GM23338 (cell line): Measurements from ENCODE around the gene C6orf47. TPM values are rescaled to one million over a fixed set of nuclear protein-coding genes. Genes with fewer than 3 reads are reported as not detected.

Experiments
- ATAC-seq: fragments of 200-7000 bp; cut with Tn5 transposase; 3 replicates; pipeline ENCODE4 v1.9.1; 2020
- DNase-seq: peaks from one replicate; pipeline ENCODE4 v3.0.0-alpha.2; 2015; ENCODE audit warnings: low spot score
- H2AFZ ChIP-seq: fragments of 200-600 bp; sonication (generic); 2 replicates; pipeline ENCODE4 v1.8.0; 2016; ENCODE audit warnings: antibody characterized with exemption, mild to moderate bottlenecking, moderate library complexity
- H3F3A ChIP-seq: fragments of 200-600 bp; sonication (generic); replicated peaks from 2 replicates; pipeline ENCODE4 v1.8.0; 2017; ENCODE audit warnings: antibody characterized with exemption, mixed run types, low read depth
- H3K27ac ChIP-seq: fragments of 200-600 bp; sonication (generic); 2 replicates; pipeline ENCODE4 v1.6.1; 2016; ENCODE audit warnings: low read depth
- H3K27me3 ChIP-seq: fragments of 200-600 bp; sonication (generic); 2 replicates; pipeline ENCODE4 v1.8.0; 2016; ENCODE audit warnings: mild to moderate bottlenecking, mixed run types, moderate library complexity; ENCODE audit not compliant: insufficient read depth
- H3K36me3 ChIP-seq: fragments of 200-600 bp; sonication (generic); 2 replicates; pipeline ENCODE4 v1.8.0; 2016; ENCODE audit warnings: mild to moderate bottlenecking; ENCODE audit not compliant: insufficient read depth
- H3K4me1 ChIP-seq: fragments of 200-600 bp; sonication (generic); 2 replicates; pipeline ENCODE4 v1.8.0; 2016; ENCODE audit warnings: mild to moderate bottlenecking, moderate library complexity; ENCODE audit not compliant: insufficient read depth
- H3K4me2 ChIP-seq: fragments of 200-600 bp; sonication (generic); 2 replicates; pipeline ENCODE4 v1.7.1; 2017; ENCODE audit warnings: mixed run types
- H3K4me3 ChIP-seq: fragments of 200-600 bp; sonication (generic); 2 replicates; pipeline ENCODE4 v1.6.1; 2016; ENCODE audit warnings: mixed run types
- H3K79me2 ChIP-seq: fragments of 200-600 bp; sonication (generic); replicated peaks from 2 replicates; pipeline ENCODE4 v1.8.0; 2017; ENCODE audit warnings: mild to moderate bottlenecking; ENCODE audit not compliant: insufficient read depth
- H3K9me2 ChIP-seq: fragments of 200-600 bp; sonication (generic); 2 replicates; pipeline ENCODE4 v1.8.0; 2017; ENCODE audit not compliant: insufficient read depth
- H4K20me1 ChIP-seq: fragments of 200-600 bp; sonication (generic); replicated peaks from 2 replicates; pipeline ENCODE4 v1.8.0; 2017; ENCODE audit warnings: mild to moderate bottlenecking; ENCODE audit not compliant: insufficient read depth
- H3K27ac Mint-ChIP-seq: 2 replicates; pipeline ENCODE4 v1.8.0; 2020; ENCODE audit warnings: inconsistent platforms, mild to moderate bottlenecking, moderate library complexity, mixed read lengths
- H3K27me3 Mint-ChIP-seq: 3 replicates; pipeline ENCODE4 v1.8.0; 2022; ENCODE audit warnings: low read depth, mild to moderate bottlenecking, moderate library complexity, mixed read lengths, inconsistent platforms; ENCODE audit not compliant: insufficient read depth, poor library complexity
- H3K36me3 Mint-ChIP-seq: 3 replicates; pipeline ENCODE4 v1.8.0; 2021; ENCODE audit warnings: low read depth, mild to moderate bottlenecking, inconsistent platforms, moderate library complexity, mixed read lengths
- H3K4me1 Mint-ChIP-seq: 3 replicates; pipeline ENCODE4 v1.8.0; 2020; ENCODE audit warnings: mild to moderate bottlenecking, inconsistent platforms, mixed read lengths
- H3K4me3 Mint-ChIP-seq: 3 replicates; pipeline ENCODE4 v1.8.0; 2021; ENCODE audit warnings: moderate library complexity, mild to moderate bottlenecking, inconsistent platforms, mixed read lengths
- H3K9me3 Mint-ChIP-seq: 3 replicates; pipeline ENCODE4 v1.8.0; 2020; ENCODE audit warnings: moderate library complexity, mild to moderate bottlenecking, inconsistent platforms, mixed read lengths
- CREB1 ChIP-seq: fragments of 250-450 bp; sonication (Bioruptor Pico); IDR thresholded peaks from 2 replicates; pipeline ENCODE4 v1.5.0; 2020; ENCODE audit warnings: low read depth, mild to moderate bottlenecking, moderate library complexity
- EZH2 ChIP-seq: fragments of 200-600 bp; sonication (generic); IDR thresholded peaks from one replicate; pipeline ENCODE4 v1.8.0; 2017; ENCODE audit warnings: antibody characterized with exemption, mild to moderate bottlenecking, low read depth; ENCODE audit not compliant: unreplicated experiment
- EZH2phosphoT487 ChIP-seq: fragments of 200-600 bp; sonication (generic); IDR thresholded peaks from one replicate; pipeline ENCODE4 v1.8.1; 2018; ENCODE audit warnings: antibody characterized with exemption; ENCODE audit not compliant: unreplicated experiment
- JUNB ChIP-seq: IDR thresholded peaks from one replicate; pipeline ENCODE4 v1.6.1; 2016; ENCODE audit warnings: antibody characterized with exemption; ENCODE audit not compliant: unreplicated experiment
- NANOG ChIP-seq: IDR thresholded peaks from 2 replicates; pipeline ENCODE4 v1.6.1; 2016; ENCODE audit warnings: antibody characterized with exemption, borderline replicate concordance
- POLR2AphosphoS5 ChIP-seq: IDR thresholded peaks from 2 replicates; pipeline ENCODE4 v1.6.1; 2016; ENCODE audit warnings: antibody characterized with exemption, low read depth
- STAT1 ChIP-seq: IDR thresholded peaks from one replicate; pipeline ENCODE4 v1.6.1; 2016; ENCODE audit warnings: antibody characterized with exemption; ENCODE audit not compliant: unreplicated experiment
- ZNF114 ChIP-seq: fragments of 250-450 bp; sonication (Bioruptor Pico); IDR thresholded peaks from 2 replicates; pipeline ENCODE4 v1.5.0; 2020; ENCODE audit warnings: mild to moderate bottlenecking, moderate library complexity
- ZNF331 ChIP-seq: fragments of 250-450 bp; sonication (Bioruptor Pico); IDR thresholded peaks from 2 replicates; pipeline ENCODE4 v1.5.0; 2020; ENCODE audit warnings: low read depth, mild to moderate bottlenecking, moderate library complexity
- polyA plus RNA-seq: library from polyadenylated mRNA; unstranded; fragments of >200 nt; fragmentation: Nextera tagmentation; extraction: Ambion mirVana; gene quantifications from 2 replicates; pipeline ENCODE4 v1.2.1, GENCODE V29; 2016
- total RNA-seq: library from RNA; depleted of rRNA; stranded (reverse); fragments of >200 nt; shearing (Covaris generic); gene quantifications from 2 replicates; pipeline ENCODE4 v1.2.3, GENCODE V29; 2014
- TF ChIP-seq, protein P1 (sequence below): IDR thresholded peaks from one replicate; pipeline ENCODE4 v1.6.1; 2018; ENCODE audit warnings: antibody characterized with exemption; ENCODE audit not compliant: unreplicated experiment
- TF ChIP-seq, protein P2 (sequence below): IDR thresholded peaks from 2 replicates; pipeline ENCODE4 v1.6.1; 2016; ENCODE audit warnings: antibody characterized with exemption
- TF ChIP-seq, protein P3 (sequence below), 2 experiments: fragments of 200-600 bp in 1 of 2; sonication (generic) in 1 of 2; conservative IDR thresholded peaks; 2 replicates each; pipeline versions ENCODE4 v1.5.1 to v1.6.1; 2016 to 2017; ENCODE audit warnings: antibody characterized with exemption in 2 of 2, low read depth in 2 of 2, mild to moderate bottlenecking in 2 of 2, moderate library complexity in 1 of 2

C6orf47 gene
- total and polyA plus RNA-seq, 2 experiments from 2014 or later = 9.4 to 12.8 TPM

DNA sequence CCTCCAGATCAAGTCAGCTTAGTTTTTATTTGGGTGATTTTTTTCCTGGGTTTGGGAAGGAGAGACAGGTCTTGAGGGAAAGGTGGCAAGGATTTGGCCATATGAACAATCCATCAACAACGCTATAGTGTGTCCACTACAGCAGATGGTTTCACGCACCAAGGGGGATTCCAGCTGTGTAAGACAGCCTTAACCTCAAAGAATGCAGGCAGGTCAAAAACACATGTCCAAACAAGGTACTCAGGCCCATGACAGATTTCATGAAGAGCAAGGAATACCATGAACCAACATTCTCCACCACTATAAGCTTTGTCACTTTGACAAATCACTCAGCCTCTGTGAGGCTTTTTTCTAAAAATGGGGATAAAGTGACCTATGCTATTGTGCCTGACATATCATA lies 43.6 kb downstream of the C6orf47 start (continued):
- TF ChIP-seq, protein P1, sequence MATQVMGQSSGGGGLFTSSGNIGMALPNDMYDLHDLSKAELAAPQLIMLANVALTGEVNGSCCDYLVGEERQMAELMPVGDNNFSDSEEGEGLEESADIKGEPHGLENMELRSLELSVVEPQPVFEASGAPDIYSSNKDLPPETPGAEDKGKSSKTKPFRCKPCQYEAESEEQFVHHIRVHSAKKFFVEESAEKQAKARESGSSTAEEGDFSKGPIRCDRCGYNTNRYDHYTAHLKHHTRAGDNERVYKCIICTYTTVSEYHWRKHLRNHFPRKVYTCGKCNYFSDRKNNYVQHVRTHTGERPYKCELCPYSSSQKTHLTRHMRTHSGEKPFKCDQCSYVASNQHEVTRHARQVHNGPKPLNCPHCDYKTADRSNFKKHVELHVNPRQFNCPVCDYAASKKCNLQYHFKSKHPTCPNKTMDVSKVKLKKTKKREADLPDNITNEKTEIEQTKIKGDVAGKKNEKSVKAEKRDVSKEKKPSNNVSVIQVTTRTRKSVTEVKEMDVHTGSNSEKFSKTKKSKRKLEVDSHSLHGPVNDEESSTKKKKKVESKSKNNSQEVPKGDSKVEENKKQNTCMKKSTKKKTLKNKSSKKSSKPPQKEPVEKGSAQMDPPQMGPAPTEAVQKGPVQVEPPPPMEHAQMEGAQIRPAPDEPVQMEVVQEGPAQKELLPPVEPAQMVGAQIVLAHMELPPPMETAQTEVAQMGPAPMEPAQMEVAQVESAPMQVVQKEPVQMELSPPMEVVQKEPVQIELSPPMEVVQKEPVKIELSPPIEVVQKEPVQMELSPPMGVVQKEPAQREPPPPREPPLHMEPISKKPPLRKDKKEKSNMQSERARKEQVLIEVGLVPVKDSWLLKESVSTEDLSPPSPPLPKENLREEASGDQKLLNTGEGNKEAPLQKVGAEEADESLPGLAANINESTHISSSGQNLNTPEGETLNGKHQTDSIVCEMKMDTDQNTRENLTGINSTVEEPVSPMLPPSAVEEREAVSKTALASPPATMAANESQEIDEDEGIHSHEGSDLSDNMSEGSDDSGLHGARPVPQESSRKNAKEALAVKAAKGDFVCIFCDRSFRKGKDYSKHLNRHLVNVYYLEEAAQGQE = no peak
- TF ChIP-seq ZNF114 (CRISPR knock-in tag) = no peak
- TF ChIP-seq, protein P2, sequence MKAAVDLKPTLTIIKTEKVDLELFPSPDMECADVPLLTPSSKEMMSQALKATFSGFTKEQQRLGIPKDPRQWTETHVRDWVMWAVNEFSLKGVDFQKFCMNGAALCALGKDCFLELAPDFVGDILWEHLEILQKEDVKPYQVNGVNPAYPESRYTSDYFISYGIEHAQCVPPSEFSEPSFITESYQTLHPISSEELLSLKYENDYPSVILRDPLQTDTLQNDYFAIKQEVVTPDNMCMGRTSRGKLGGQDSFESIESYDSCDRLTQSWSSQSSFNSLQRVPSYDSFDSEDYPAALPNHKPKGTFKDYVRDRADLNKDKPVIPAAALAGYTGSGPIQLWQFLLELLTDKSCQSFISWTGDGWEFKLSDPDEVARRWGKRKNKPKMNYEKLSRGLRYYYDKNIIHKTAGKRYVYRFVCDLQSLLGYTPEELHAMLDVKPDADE = no peak
- TF ChIP-seq JUNB = no peak
- TF ChIP-seq, protein P3, sequence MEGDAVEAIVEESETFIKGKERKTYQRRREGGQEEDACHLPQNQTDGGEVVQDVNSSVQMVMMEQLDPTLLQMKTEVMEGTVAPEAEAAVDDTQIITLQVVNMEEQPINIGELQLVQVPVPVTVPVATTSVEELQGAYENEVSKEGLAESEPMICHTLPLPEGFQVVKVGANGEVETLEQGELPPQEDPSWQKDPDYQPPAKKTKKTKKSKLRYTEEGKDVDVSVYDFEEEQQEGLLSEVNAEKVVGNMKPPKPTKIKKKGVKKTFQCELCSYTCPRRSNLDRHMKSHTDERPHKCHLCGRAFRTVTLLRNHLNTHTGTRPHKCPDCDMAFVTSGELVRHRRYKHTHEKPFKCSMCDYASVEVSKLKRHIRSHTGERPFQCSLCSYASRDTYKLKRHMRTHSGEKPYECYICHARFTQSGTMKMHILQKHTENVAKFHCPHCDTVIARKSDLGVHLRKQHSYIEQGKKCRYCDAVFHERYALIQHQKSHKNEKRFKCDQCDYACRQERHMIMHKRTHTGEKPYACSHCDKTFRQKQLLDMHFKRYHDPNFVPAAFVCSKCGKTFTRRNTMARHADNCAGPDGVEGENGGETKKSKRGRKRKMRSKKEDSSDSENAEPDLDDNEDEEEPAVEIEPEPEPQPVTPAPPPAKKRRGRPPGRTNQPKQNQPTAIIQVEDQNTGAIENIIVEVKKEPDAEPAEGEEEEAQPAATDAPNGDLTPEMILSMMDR (conservative IDR thresholded peaks at IDR 0.05; ENCODE audit: low read depth in 2 of 2) = no peak
- no peak for TF ChIP-seq CREB1 (CRISPR knock-in tag)
- no peak for TF ChIP-seq EZH2phosphoT487
- no peak for TF ChIP-seq ZNF331 (CRISPR knock-in tag)
- TF ChIP-seq STAT1 = no peak
- TF ChIP-seq POLR2AphosphoS5 = no peak
- no peak for TF ChIP-seq EZH2
- TF ChIP-seq NANOG = no peak

DNA sequence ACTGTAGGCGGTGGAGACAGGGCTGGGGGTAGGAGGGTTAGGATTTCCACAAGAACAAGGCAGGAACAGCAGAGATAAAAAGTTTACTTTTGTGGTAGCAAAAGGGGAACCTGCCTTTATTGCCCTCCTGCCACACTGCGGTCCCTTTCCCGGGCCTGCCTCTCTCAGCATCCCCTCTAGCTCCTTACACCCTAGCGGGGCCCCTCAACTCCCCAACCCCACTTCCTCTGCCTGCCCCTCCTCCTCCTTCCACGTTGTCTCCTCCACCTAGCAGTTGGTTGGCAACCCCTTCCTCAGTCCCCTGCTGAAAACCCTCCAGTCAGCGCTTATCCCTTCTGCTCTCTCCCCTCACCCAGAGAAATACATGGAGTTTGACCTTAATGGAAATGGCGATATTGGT lies 44.8 kb downstream of the C6orf47 start:
- Mint-ChIP-seq H3K36me3 (peaks cover 8% of the 10 kb centered on the region; the same call in 2 of the 3 replicates), H3K27ac (peak overlapping the region; percentile 54; the same call in 1 of the 2 replicates), H3K4me1 (peaks cover 26% of the 10 kb centered on the region), H3K4me3 (peak overlapping the region; percentile 31), H3K9me3 (no peaks in the 10 kb centered on the region), H3K27me3 (peaks cover 12% of the 10 kb centered on the region)
- Histone ChIP-seq H3K79me2 (no peaks in the 10 kb centered on the region; the same call in 1 of the 2 replicates), H4K20me1 (no peaks in the 10 kb centered on the region), H3K9me2 (no peaks in the 10 kb centered on the region), H3F3A (no peaks in the 10 kb centered on the region), H3K4me3 (peak overlapping the region; percentile 35; the same call in 1 of the 2 replicates), H3K4me1 (peaks cover 25% of the 10 kb centered on the region), H3K4me2 (peak overlapping the region; percentile 70), H3K36me3 (no peaks in the 10 kb centered on the region), H3K27ac (peak overlapping the region; percentile 66; the same call in 1 of the 2 replicates), H3K27me3 (no peaks in the 10 kb centered on the region), H2AFZ (peak overlapping the region; percentile 78; the same call in 1 of the 2 replicates)
- DNase-seq (peak; percentile 38), ATAC-seq (no peak)
- TF ChIP-seq EZH2 (no peak), EZH2phosphoT487 (no peak), NANOG (no peak)
- TF ChIP-seq, protein P2 = no peak
- TF ChIP-seq, protein P3 (conservative IDR thresholded peaks at IDR 0.05; ENCODE audit: low read depth in 2 of 2) = no peak
